HepG2 (cell line): ENCODE results near the gene ORC6. TPM values are rescaled to one million over a fixed set of nuclear protein-coding genes. Genes with fewer than 3 reads are reported as not detected.
A peak's percentile ranks its signal among the peaks of the same experiment; 100 is the strongest.

Experiments used
- DMAP1 ChIP-seq: IDR thresholded peaks from 2 replicates; pipeline ENCODE4 v1.6.1; 2016
- ESRRA ChIP-seq: sonication (generic); formaldehyde crosslinking; IDR thresholded peaks from 2 replicates; pipeline ENCODE4 v1.5.1; 2020; ENCODE audit warnings: mild to moderate bottlenecking, low read depth, missing genetic modification reagents
- KMT2B ChIP-seq: IDR thresholded peaks from 2 replicates; pipeline ENCODE4 v1.6.1; 2016; ENCODE audit warnings: missing genetic modification reagents, missing compliant biosample characterization
- LCORL ChIP-seq, 2 experiments: fragments of 450-650 bp in 1 of 2; sonication (generic) in 1 of 2; formaldehyde crosslinking in 1 of 2; IDR thresholded peaks; 2 replicates each; pipeline versions ENCODE4 v1.5.0 to v1.6.1; 2017 to 2020; ENCODE audit warnings: antibody characterized with exemption in 1 of 2, missing genetic modification reagents in 1 of 2
- PAX8 ChIP-seq: sonication (generic); formaldehyde crosslinking; IDR thresholded peaks from 2 replicates; pipeline ENCODE4 v1.8.0; 2022; ENCODE audit warnings: mild to moderate bottlenecking, missing genetic modification reagents, borderline replicate concordance
- PITX1 ChIP-seq: sonication (generic); formaldehyde crosslinking; IDR thresholded peaks from 2 replicates; pipeline ENCODE4 v1.5.1; 2020; ENCODE audit warnings: mild to moderate bottlenecking, missing genetic modification reagents
- PTBP1 ChIP-seq: fragments of 200-400 bp; formaldehyde crosslinking; IDR thresholded peaks from 2 replicates; pipeline ENCODE4 v1.6.1; 2018; ENCODE audit warnings: low read length, low read depth; ENCODE audit not compliant: poor library complexity, severe bottlenecking
- RCOR2 ChIP-seq: IDR thresholded peaks from 2 replicates; pipeline ENCODE4 v1.6.1; 2016; ENCODE audit warnings: missing biosample characterization, missing genetic modification reagents
- SIX4 ChIP-seq: sonication (generic); formaldehyde crosslinking; IDR thresholded peaks from 2 replicates; pipeline ENCODE4 v1.4.0; 2020; ENCODE audit warnings: missing genetic modification reagents
- SMAD3 ChIP-seq: sonication (generic); formaldehyde crosslinking; IDR thresholded peaks from 2 replicates; pipeline ENCODE4 v1.4.0; 2020; ENCODE audit warnings: missing genetic modification reagents
- SMARCC2 ChIP-seq: fragments of 450-650 bp; IDR thresholded peaks from 2 replicates; pipeline ENCODE4 v1.6.1; 2017; ENCODE audit warnings: antibody characterized with exemption, mild to moderate bottlenecking
- TEAD3 ChIP-seq: optimal IDR thresholded peaks from 2 replicates; pipeline ENCODE3; 2016; ENCODE audit warnings: borderline replicate concordance
- ZNF101 ChIP-seq: sonication (generic); formaldehyde crosslinking; IDR thresholded peaks from 2 replicates; pipeline ENCODE4 v1.4.0; 2020; ENCODE audit warnings: mild to moderate bottlenecking, low read depth, missing genetic modification reagents, borderline replicate concordance
- ZNF160 ChIP-seq: sonication (generic); formaldehyde crosslinking; IDR thresholded peaks from 2 replicates; pipeline ENCODE4 v1.8.0; 2022; ENCODE audit warnings: mild to moderate bottlenecking, inconsistent platforms, missing genetic modification reagents
- ZNF3 ChIP-seq: IDR thresholded peaks from 2 replicates; pipeline ENCODE4 v1.7.0; 2017; ENCODE audit warnings: inconsistent platforms
- ZNF607 ChIP-seq: sonication (generic); formaldehyde crosslinking; IDR thresholded peaks from 2 replicates; pipeline ENCODE4 v1.5.1; 2020; ENCODE audit warnings: missing genetic modification reagents, mild to moderate bottlenecking, borderline replicate concordance
- ZNF7 ChIP-seq: IDR thresholded peaks from 2 replicates; pipeline ENCODE4 v1.6.1; 2016; ENCODE audit warnings: missing biosample characterization, missing genetic modification reagents
- ZNF720 ChIP-seq: sonication (generic); formaldehyde crosslinking; IDR thresholded peaks from 2 replicates; pipeline ENCODE4 v1.4.0; 2020; ENCODE audit warnings: missing genetic modification reagents
- ZNF780A ChIP-seq: sonication (generic); formaldehyde crosslinking; IDR thresholded peaks from 2 replicates; pipeline ENCODE4 v1.8.0; 2022; ENCODE audit warnings: mild to moderate bottlenecking, missing genetic modification reagents, moderate library complexity
- ZNF790 ChIP-seq: sonication (generic); formaldehyde crosslinking; IDR thresholded peaks from 2 replicates; pipeline ENCODE4 v1.8.0; 2022; ENCODE audit warnings: missing genetic modification reagents, mild to moderate bottlenecking, borderline replicate concordance
- ZNF850 ChIP-seq: sonication (generic); formaldehyde crosslinking; conservative IDR thresholded peaks from 2 replicates; pipeline ENCODE4 v1.9.0; 2021; ENCODE audit warnings: mild to moderate bottlenecking, missing genetic modification reagents
- ZSCAN31 ChIP-seq: sonication (generic); formaldehyde crosslinking; IDR thresholded peaks from 2 replicates; pipeline ENCODE4 v1.5.0; 2020; ENCODE audit warnings: low read depth, mild to moderate bottlenecking, missing genetic modification reagents
- polyA plus RNA-seq, 8 experiments: library from polyadenylated mRNA; depleted of rRNA in 3 of 8; stranded (reverse) in 7 of 8; unstranded in 1 of 8; fragments of >200 nt; fragmentation: Illumina TruSeq in 4 of 8; extraction: Trizol in 4 of 8; gene quantifications; 2 replicates each; pipeline versions ENCODE4 v1.2.1 to v1.2.3, GENCODE V29; 2011 to 2016; ENCODE audit warnings: low read depth in 4 of 8, missing spikeins in 1 of 8, mixed read lengths in 1 of 8; ENCODE audit not compliant: insufficient read depth in 1 of 8
- total RNA-seq, 5 experiments: library from RNA; depleted of rRNA; stranded (reverse); fragments of >200 nt; fragmentation: Illumina TruSeq; extraction: Trizol; gene quantifications; 2 replicates each; pipeline ENCODE4 v1.2.3, GENCODE V29; 2016; ENCODE audit warnings: low read depth in 1 of 5
- TF ChIP-seq, protein P1 (sequence below): sonication (generic); formaldehyde crosslinking; conservative IDR thresholded peaks from 2 replicates; pipeline ENCODE4 v1.4.0; 2020; ENCODE audit warnings: mild to moderate bottlenecking, missing genetic modification reagents, moderate library complexity
- TF ChIP-seq, protein P2 (sequence below): IDR thresholded peaks from 2 replicates; pipeline ENCODE4 v1.6.1; 2016
- TF ChIP-seq, protein P3 (sequence below): sonication (generic); formaldehyde crosslinking; IDR thresholded peaks from 2 replicates; pipeline ENCODE4 v1.4.0; 2020; ENCODE audit warnings: missing genetic modification reagents

The ORC6 gene
- total and polyA plus RNA-seq, 2 of the 13 experiments (the other 11 are each of a cell fraction or from before 2014, with no cell fraction given): 34.2 to 69.8 TPM

DNA sequence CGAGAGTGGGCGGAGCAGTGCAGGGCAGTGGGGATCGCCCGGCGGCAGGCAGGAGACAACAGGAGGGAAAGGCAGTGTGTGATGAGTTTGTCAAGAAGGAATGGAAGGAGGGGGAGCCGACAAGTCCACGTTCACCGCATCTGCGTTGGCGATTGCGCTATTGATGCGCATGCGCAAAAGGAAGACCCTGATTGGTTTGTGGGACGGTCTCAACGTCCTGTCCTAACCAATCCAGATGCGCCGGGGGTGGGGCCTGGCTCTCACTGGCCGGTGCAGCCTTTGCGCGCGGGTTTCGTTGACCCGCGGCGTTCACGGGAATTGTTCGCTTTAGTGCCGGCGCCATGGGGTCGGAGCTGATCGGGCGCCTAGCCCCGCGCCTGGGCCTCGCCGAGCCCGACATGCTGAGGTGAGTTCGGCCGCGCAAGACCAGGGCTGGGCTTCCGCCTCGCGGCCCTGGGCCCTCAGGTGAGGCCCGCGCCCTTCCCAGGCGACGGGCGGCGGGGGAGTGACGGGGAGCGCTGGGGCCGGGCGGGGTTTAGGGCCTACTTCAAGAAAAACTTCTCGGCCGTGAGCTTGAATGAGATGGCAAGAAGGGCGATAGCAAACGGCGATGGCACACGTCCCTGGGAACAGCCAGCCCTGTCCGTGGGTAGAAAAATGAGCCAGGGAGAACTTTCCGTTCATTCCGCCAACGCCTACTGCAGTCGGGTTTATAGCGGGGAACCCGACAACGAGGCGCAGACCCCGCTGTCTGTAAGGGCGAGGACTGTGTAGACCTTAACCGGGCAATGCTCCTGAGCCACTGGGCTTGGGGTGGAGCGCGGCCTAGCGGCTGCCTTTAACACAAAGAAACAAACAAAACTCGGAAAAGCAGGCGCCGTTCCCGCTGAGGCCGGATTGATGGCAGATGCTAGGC, at the start of gene ORC6 (continued):
- TF ChIP-seq, protein P1, sequence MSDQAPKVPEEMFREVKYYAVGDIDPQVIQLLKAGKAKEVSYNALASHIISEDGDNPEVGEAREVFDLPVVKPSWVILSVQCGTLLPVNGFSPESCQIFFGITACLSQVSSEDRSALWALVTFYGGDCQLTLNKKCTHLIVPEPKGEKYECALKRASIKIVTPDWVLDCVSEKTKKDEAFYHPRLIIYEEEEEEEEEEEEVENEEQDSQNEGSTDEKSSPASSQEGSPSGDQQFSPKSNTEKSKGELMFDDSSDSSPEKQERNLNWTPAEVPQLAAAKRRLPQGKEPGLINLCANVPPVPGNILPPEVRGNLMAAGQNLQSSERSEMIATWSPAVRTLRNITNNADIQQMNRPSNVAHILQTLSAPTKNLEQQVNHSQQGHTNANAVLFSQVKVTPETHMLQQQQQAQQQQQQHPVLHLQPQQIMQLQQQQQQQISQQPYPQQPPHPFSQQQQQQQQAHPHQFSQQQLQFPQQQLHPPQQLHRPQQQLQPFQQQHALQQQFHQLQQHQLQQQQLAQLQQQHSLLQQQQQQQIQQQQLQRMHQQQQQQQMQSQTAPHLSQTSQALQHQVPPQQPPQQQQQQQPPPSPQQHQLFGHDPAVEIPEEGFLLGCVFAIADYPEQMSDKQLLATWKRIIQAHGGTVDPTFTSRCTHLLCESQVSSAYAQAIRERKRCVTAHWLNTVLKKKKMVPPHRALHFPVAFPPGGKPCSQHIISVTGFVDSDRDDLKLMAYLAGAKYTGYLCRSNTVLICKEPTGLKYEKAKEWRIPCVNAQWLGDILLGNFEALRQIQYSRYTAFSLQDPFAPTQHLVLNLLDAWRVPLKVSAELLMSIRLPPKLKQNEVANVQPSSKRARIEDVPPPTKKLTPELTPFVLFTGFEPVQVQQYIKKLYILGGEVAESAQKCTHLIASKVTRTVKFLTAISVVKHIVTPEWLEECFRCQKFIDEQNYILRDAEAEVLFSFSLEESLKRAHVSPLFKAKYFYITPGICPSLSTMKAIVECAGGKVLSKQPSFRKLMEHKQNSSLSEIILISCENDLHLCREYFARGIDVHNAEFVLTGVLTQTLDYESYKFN (CRISPR knock-in tag): 0 out of 2 replicates have a peak, but pooled peaks have one; percentile 13
- no peak for TF ChIP-seq LCORL (IDR thresholded peaks at IDR 0.05)
- TF ChIP-seq LCORL (CRISPR knock-in tag; IDR thresholded peaks at IDR 0.05): no peak
- TF ChIP-seq, protein P2, sequence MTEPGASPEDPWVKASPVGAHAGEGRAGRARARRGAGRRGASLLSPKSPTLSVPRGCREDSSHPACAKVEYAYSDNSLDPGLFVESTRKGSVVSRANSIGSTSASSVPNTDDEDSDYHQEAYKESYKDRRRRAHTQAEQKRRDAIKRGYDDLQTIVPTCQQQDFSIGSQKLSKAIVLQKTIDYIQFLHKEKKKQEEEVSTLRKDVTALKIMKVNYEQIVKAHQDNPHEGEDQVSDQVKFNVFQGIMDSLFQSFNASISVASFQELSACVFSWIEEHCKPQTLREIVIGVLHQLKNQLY: no peak
- TF ChIP-seq RCOR2: no peak; the same call in 1 of the 2 replicates
- TF ChIP-seq ZNF7: no peak
- no peak; the same call in 1 of the 2 replicates for TF ChIP-seq ZNF850 (CRISPR knock-in tag)
- TF ChIP-seq ZNF607 (CRISPR knock-in tag): no peak
- no peak for TF ChIP-seq SMAD3 (CRISPR knock-in tag)
- TF ChIP-seq, protein P3, sequence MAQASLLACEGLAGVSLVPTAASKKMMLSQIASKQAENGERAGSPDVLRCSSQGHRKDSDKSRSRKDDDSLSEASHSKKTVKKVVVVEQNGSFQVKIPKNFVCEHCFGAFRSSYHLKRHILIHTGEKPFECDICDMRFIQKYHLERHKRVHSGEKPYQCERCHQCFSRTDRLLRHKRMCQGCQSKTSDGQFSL: no peak
- peak; percentile 84 for TF ChIP-seq PTBP1
- TF ChIP-seq ZNF101: no peak
- peak; percentile 13 for TF ChIP-seq TEAD3 (CRISPR knock-in tag)
- peak; percentile 79; the same call in 1 of the 2 replicates for TF ChIP-seq ZNF160
- TF ChIP-seq ZNF780A (CRISPR knock-in tag): peak; percentile 47; the same call in 1 of the 2 replicates
- TF ChIP-seq ZNF790 (CRISPR knock-in tag): no peak
- no peak for TF ChIP-seq SIX4 (CRISPR knock-in tag)
- TF ChIP-seq DMAP1 (CRISPR knock-in tag): peak; percentile 13
- no peak for TF ChIP-seq SMARCC2
- peak; percentile 58; the same call in 1 of the 2 replicates for TF ChIP-seq ESRRA
- TF ChIP-seq PAX8 (CRISPR knock-in tag): no peak; the same call in 1 of the 2 replicates
- no peak for TF ChIP-seq ZNF3 (CRISPR knock-in tag)
- no peak for TF ChIP-seq ZNF720 (CRISPR knock-in tag)
- peak; percentile 23; the same call in 1 of the 2 replicates for TF ChIP-seq PITX1 (CRISPR knock-in tag)
- peak; percentile 58 for TF ChIP-seq ZSCAN31 (CRISPR knock-in tag)
- 0 out of 2 replicates have a peak, but pooled peaks have one; percentile 68 for TF ChIP-seq KMT2B (CRISPR knock-in tag)
